NCI-H1417 (cell line): ENCODE results near the gene OR2V2.

Experiments used
- DNase-seq, 3 experiments: peaks; one replicate each; lab custom pipeline; 2025; lab: John Stamatoyannopoulos, UW

The OR2V2 gene

DNA sequence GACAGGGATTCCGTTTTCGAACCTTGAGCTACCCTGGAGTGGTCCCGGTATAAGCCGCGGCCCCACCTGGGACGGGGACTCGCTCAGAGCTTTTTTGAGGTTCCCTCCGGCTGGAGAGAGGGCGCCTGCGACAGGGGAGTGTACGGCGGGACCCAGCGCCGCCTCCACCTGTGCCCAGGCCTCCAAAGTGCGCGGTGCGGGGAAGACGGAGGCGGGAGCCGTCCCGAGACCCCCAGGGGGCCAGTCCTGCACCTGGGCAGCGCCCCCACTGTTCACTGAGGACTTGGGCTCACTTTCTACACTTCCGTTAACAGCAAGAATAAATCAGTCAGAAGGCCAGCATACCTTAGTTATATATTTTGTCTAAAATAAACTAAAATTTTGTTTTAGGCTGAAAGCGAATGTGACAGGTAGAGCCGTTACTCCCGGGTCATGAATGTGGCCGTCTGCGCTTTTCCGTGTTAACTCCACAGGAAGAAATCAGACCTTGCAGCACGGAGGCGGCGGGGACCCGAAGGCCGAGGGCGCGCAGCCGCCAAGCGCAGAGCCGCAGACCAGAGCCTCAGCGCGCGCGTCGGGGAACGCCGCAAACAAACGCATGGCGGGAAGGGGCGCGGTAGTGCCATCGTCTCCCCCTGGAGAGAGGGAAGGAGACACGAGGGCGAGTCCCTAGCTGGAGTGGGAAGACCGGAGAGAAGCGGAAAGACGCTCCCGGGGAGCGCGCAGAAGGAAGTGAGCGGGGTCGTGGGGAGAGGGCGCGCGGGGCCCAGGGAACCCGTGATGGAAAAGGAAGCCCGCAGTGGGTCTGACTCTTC is 43.5 kb downstream of the OR2V2 start:
- no peak for DNase-seq

DNA sequence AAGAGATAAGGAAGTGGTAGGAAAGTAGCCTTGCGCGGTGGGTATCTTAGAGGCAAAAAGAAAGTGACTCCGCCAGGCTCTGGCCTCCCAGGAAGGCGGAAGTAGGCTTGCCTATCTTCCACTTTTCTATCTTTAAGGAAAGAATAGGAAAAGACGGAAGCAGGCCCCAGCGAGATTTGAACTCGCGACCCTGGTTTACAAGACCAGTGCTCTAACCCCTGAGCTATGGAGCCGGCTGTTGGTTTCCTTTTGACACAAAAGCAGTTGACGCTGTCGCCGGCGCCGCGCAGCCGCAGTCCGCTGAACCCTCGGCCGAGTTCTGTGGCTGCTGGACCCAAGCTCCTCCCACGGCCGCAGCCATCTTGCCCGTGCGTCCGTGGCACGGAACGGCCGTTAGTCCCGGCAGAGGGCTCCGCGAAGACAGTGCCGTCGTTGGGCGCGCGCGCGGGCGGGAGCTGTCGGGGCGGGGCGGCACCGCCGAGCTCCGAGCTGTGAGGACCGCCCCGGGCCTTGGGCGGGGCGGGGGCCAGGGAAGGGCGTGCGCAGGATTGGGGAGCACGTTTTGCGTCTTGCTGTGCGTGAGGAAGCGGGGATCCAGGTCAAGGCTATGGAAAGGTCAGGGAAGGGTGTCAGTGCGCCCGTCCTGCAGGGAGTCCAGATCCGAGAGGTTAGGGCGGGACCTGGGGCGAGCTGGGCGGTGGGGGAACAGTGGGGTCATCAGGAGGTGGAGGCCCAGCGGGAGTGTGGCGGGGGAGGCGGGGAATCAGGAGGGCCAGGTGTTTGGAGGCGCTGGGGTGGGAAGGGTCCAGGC is 44.3 kb downstream of the OR2V2 start:
- DNase-seq: no peak

GRCh38 chr5:181192337-181193046 is 45.1 kb downstream of the OR2V2 start:
- no peak for DNase-seq

DNA sequence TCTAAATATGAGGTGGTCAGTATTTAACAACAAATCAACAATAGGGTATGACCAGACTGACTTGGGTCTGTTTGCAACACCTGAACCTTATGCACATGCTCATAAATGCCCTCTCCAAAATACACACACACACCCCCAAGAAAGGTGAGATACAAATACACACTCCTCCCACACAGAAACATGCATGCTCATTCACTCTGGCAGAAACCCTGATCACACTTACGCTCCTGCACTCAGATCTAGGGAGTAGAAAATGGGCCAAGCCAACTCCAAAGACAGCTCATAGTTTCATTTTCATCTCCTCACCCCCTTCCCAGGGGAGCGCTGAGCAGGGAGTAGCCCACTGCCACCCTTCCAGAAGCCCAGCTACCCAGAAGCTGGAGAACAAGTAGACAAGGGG is 46.3 kb downstream of the OR2V2 start:
- DNase-seq: no peak

GRCh38 chr5:181194489-181195248 is 47.3 kb downstream of the OR2V2 start:
- no peak for DNase-seq

- no peak for DNase-seq
Observed at GRCh38 chr5:181195249-181195761, 47.9 kb downstream of the OR2V2 start.

DNA sequence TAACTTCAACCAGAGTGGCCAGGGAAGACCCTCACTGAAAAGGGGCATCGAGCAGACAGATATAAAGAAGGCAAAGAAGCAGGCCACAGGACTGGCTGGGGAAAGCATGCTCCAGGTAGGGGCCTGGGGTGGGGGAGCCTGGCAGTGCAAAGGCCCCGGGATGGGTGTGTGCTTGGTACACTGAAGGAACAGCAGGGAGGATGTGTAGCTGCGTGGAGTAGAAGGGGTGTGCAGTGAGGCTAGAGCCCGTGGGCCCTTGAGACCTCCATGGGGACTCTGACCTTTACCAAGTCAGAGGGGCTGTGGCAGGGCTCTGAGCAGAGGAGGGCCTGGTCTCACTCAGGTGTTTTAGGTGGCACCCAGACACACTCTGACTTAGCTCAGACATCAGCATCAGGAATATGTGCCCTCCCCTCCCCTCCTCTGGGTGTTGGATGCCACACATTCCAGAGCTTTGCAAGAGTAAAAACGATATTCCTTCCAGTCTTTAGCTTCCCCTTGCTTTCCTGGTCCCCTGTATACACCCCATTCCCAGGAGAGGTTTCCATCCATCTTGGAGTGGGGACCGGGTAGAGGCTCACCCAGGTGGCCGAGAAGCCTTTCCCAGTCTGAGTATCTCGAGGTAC is 50.1 kb downstream of the OR2V2 start:
- DNase-seq: no peak

DNA sequence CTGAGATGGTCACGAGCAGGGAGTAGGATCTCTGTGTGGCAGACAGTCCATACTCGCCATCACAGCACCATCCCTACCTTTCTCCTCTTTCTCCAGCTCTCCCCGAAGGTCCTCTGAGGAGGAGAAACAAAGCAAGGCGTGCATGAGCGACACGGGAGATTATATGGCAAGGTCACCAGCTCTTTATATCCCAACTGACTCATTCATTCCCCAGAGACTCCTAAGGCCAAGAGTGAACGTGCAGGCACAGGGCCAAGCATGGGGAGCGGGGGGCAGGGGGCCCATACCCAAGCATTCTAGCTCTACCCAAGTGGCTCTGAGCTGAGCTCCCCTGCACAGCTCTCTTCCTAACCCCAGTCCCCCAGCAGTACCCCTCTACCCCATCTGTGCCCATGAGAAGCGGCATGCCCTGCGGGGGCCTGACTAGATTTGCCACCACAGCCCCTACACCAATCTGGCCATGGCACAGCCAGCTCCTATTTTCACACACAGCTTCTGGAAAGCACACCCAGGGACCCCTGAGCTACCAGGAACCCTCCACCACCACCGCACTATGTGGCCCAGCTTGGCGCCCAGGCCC is 50.8 kb downstream of the OR2V2 start:
- no peak for DNase-seq

GRCh38 chr5:181198905-181199519 is 51.6 kb downstream of the OR2V2 start:
- no peak for DNase-seq

DNA sequence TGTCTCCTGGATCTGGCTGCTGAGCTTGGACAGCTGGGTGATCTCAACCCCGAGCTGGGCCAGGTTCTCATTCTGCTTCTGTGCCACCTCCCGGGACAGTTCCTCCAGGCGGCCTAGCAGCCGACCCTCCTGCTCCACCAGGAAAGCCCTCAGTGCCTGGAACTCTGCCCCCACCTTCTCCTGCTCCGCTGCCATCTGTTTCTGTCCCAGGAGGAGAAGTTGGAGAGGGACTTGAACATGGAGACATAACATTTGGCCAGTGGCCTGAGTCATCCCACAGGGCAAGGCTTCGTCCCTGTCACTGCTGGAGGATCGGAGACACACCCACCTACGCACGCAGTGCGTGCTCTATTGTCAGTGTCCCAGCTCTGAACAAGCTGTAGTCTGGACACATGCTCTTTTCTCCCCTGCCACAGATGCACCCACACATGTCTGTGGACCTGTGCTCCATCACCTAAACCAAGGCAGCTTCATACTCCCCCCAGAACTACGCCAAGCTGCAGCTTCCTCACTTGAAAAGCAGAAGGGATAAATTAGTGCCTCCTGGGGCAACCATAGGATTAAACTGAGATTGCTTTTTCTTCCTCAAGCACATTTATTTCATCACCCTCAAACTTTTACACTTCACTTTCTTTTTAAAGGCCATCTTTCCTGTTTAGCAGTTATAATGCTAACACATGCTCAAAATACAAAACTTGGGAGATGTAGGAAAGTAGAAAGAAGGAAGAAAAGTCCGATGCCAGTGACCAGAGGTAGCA is 52.7 kb downstream of the OR2V2 start:
- no peak for DNase-seq

GRCh38 chr5:181200816-181201215 is 53.4 kb downstream of the OR2V2 start:
- no peak for DNase-seq

DNA sequence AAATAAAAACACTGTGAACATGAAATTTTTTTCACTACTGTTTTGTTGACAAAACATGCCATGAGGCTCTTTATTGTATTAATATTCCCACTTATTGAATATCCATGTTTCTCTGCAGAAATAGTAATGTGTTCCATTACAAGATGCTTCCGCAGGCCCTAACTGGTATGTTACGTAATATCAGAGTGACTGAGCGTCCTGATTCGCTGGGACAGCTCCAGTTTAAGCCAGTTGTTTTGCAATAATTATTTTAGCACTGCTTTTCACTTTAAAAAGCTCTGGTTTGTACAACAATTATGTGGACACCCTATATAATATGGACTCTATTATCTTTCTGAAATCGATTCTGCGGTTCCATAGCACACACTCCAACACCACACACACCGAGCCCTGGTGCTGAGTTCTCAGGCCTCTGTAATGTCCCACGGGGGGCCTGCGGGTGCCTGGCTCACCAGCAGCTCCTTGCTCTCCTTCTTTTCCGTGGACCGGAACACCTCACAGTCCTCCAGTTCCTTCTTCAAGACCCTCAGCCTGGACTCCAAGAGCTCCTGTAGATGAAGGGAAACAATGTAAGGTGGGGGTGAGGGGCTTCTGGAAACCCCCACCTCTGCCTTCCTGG is 55.8 kb downstream of the OR2V2 start:
- no peak for DNase-seq

- no peak for DNase-seq
Observed at GRCh38 chr5:181203777-181204112, 56.4 kb downstream of the OR2V2 start.

GRCh38 chr5:181204113-181204825 is 56.9 kb downstream of the OR2V2 start:
- DNase-seq: no peak

DNA sequence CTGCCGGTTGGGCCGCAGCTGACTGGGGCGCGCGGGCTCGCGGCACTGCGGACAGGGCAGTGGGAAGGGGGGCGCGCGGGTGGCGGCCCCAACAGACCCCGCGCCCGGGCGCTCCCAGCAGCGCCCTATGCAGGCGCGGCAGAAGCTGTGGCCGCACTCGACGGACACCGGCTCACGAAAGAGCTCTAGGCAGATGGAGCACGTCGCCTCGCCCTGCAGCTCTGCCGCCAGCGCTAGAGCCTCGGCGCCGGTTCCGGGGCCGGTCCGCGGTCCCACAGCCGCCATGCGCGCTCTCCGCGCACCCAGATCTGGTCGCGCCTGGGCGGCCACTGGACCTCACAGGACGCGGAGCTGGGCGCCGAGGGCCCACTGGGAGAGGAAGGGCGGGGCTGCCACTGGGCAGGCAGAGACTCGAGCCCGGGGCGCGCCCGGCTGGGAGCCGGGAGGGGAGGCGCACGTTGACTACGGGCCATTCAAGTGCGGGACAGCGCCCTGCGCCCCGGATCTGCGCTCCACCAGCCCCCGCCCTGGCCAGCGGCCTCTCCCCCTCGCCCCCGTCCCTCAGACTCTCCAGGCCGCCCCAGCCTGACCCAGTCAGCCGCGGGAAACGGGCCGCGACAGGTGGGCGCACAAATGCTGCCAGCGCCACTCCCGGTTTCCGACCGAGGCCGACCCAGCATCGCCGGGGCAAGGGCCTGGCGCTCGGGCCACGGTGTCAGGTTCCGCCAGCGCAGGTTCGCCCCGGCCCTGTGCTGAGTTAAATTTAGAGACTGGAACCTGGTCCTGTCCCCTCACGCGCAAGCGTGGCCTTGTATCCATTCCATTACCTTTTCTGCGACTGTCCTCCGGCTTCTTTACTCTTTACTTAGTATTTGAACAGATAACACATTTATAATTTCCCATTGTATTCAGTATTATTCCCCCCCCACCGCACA is 57.7 kb downstream of the OR2V2 start, which contains the start of gene TRIM7:
Gene TRIM7, minus strand, starts transcription at position 371 of the 935 bp plus-strand sequence. Its CDS starts 86 bp downstream, at position 285.
- no peak for DNase-seq

- no peak for DNase-seq
Observed at GRCh38 chr5:181205761-181206649, 58.6 kb downstream of the OR2V2 start.
